ENCODE data around the gene ARFGEF2.
"Not testable (repeated sequence)": the region's sequence is repeated elsewhere in the genome, so short reads cannot be mapped to it uniquely, and the experiment has no call there.

ARFGEF2 gene

DNA sequence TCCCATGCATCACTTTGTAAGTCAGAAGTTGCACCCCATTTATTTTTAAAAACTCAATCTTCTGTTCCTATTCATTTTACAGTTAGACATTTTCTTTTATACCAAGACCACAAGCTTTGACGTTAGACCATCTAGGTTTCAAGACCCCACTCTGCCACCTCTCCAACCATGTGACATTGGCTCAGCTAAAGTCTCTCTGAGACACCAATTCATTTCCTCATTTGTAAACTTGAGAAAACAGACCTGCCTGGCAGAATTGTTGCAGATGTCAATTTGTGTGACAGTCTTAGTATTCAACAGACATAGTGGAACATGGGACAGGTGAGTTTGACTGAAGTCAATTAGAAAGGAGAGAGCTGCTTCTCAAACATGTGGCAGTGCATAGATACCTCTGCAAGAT, 69.0 kb downstream of the ARFGEF2 start:
- DNase-seq (ENCODE audit: low read depth in 2 of 2, low spot score in 1 of 2), result no peak

DNA sequence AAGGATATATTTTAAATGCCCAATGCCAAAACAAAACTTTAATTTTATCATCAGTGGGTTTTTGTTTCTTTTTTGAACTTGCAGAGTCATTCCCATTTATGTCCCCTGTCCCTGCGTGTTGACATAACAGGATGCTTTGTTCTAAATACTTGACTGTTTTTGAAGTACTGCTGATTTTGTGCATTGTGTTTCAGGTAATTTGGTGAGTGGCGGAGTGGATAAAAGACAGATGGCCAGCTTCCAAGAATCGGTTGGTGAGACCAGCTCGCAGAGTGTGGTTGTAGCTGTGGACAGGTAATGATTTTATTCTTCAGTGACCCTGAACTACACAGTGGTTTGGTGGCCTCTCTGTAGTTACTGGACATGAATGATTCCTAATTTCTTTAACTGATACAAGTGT, 74.1 kb downstream of the ARFGEF2 start:
- no peak for DNase-seq (ENCODE audit: low read depth in 2 of 2, low spot score in 1 of 2)

DNA sequence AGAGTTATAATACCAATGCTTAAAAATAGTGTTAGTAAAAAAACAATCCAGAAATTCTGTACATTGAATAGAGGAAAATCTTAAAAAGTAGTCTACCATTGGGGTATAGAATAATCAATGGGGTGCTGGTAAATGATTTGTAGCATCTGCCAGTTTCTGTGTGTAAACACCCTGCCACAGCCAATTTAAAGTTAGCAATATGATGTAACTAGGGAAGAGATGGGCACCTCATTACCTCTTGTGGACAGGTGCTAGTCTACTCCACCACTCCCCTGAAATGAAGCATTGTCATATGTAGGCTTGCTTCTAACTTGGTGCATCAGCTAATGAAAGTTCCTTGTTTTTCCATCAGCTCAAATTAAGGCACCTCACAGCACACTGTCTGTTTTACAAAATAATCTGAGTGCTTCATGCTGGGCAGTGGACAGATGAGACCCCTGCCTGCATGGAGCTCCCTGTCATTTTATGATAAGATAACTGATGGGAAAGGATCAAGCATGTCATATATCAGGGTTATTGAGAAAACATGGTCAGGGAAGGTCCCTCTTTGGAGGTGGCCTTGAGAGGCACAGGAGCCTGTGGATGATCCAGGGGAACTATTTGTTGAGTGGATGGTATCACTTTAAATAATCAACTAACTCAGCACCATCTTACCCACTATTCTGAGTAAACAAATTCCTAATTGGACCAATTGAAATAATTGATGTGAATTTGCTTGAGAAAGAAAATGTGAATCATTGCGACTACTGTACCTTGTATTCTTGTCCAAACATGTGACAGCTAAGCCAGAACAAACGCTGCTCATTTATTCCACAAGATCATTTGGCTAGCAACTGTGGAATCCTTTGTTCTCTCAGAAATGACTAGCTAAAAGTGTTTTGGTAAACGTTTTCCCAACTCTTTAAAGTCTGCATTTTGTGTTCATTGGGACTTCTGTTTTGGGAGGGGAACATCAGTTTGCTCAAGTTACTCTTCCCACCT, 78.7 kb downstream of the ARFGEF2 start:
- no peak for DNase-seq (ENCODE audit: low read depth in 2 of 2, low spot score in 1 of 2)

DNA sequence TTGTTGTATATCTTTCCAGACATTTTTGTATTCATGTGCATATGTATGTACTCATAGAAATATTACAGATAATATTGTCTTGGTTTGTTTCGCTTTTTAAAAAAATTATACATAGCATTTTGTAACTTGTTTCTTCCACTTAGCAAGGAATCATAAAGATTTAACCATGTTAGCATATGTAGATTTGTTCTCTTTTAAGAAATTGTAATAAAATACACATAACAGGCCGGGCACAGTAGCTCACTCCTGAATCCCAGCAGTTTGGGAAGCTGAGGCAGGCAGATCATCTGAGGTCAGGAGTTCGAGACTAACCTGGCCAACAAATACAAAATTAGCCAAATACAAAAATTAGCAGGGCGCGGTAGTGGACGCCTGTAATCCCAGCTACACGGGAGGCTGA, 80.2 kb downstream of the ARFGEF2 start:
- no peak for DNase-seq (ENCODE audit: low read depth in 2 of 2, low spot score in 1 of 2)

DNA sequence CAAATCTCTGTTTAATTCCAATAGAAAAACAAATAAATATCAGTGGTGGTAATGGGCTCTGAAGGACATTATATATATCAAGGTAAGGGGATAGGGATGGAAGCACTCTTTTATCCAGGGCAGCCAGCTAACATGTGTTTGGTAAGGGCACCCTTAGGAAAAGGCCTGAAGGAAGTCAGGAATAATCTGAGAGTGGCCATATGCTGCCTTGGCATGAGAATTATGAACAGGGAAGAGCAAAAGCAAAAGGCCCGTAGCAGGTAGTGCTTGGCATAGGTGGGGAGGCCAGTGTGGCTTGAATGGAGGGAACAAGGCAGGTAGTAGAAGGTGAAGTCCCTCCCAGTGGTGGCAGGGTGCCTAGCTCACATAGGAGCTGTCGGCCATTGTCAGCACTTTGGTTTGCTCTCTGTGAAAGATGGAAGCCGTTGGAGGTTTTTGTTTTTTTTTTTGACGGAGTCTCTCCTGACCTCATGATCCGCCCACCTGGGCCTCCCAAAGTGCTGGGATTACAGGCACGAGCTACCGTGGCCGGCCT, 85.0 kb downstream of the ARFGEF2 start:
- DNase-seq (ENCODE audit: low read depth in 2 of 2, low spot score in 1 of 2), result no peak

GRCh38 chr20:49009899-49010631, 88.6 kb downstream of the ARFGEF2 start:
- no peak for DNase-seq (ENCODE audit: low read depth in 2 of 2, low spot score in 1 of 2)

GRCh38 chr20:49024220-49024619, 102.7 kb downstream of the ARFGEF2 start:
- no peak for DNase-seq (ENCODE audit: low read depth in 2 of 2, low spot score in 1 of 2)

DNA sequence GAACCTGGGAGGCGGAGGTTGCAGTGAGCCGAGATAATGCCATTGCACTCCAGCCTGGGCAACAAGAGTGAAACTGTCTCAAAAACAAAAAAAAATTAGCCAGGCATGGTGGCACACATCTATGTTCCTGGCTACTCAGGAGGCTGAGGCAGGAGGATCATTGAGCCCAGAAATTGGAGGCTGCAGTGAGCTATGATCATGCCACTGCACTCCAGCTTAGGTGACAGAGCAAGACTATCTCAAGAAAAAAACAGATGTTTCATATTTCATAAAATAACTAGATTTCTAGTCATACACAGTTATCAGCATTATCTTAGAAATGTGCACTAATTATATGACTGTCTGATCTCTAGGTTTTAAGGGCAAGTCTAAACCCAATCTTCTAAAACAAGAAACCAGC, 106.7 kb downstream of the ARFGEF2 start:
- not testable (repeated sequence) for DNase-seq (ENCODE audit: low read depth in 2 of 2, low spot score in 1 of 2)

- DNase-seq (ENCODE audit: low read depth in 2 of 2, low spot score in 1 of 2), result no peak
Observed at GRCh38 chr20:49028684-49029083, 107.2 kb downstream of the ARFGEF2 start.

DNA sequence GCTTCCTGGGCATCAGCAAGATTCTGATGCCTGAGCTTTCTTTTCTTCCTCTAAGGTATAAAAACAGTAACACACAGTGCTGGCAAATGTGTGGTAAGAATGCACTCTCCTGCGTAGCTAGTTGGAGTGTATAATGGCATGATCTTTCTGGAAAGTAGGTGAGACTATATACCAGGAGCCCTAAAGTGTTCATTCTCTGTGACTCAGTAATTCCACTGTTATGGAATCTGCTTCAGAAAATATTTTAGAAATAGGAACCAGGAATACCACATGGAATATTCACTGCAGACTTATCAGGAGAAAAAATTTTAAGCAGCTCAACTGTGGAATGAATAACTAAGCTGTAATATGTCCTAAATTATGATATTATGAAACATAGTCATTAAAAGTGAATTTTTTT, 107.7 kb downstream of the ARFGEF2 start:
- no peak for DNase-seq (ENCODE audit: low read depth in 2 of 2, low spot score in 1 of 2)

DNA sequence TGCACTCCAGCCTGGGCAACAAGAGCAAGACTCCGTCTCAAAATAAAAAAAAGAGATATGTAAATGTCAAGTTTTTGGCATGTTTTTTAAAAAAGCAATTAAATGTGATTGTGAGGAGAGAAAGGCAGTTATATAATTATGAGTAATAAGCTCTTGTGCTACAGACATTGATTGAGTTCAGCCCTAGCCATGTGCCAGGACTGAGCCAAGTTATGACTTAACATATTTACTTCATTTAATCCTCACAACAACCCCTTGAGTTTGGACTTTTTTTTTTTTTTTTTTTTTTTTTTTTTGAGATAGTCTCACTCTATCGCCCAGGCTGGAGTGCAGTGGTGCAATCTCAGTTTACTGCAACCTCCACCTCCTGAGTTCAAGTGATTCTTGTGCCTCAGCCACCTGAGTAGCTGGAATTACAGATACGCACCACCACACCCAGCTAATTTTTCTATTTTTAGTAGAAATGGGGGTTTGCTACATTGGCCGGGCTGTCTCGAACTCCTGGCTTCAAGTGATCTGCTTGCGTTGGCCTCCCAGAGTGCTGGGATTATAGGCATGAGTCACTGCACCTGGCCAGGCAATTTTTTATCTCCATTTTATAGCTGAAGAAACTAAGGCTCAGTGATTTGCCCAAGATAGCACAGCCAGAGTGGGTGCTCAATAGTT, 109.6 kb downstream of the ARFGEF2 start:
- DNase-seq (ENCODE audit: low read depth in 2 of 2, low spot score in 1 of 2), result no peak

DNA sequence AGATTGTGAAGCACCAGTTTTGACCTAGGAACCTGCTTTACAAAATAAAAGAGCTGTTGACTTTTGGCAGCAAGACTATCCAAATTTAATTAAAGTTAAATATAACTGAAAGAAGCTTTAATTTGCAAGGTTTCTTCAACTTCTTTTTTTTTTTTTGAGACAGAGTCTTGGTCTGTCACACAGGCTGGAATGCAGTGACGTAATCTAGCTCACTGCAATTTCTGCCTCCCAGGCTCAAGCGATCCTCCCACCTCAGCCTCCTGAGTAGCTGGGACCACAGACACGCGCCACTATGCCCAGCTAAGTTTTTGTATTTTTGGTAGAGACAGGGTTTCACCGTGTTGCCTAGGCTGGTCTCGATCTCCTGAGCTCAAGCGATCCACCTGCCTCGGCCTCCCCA, 110.9 kb downstream of the ARFGEF2 start:
- no peak for DNase-seq (ENCODE audit: low read depth in 2 of 2, low spot score in 1 of 2)

- no peak for DNase-seq (ENCODE audit: low read depth in 2 of 2, low spot score in 1 of 2)
Observed at GRCh38 chr20:49034070-49034732, 112.7 kb downstream of the ARFGEF2 start.

DNA sequence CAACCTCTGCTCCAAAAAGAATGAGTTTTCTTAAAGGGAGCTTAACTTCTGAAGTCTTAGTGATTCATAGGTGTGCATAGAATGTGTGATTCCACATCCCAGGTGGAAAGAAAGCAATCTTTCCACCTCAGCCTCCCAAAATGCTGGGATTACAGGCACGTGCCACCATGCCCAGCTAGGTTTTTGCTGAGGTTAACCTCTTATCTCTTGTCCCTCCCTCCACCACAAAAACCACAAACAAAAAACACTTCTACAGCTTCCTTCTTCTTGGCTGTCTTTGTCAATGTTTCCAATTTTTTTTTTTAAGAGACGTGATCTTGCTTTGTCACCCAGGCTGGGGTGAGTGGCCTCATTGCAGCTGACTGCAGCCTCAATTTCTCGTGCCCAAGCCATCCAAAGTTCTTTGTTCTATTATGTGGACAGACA, 116.5 kb downstream of the ARFGEF2 start:
- DNase-seq (ENCODE audit: low read depth in 2 of 2, low spot score in 1 of 2), result no peak

GRCh38 chr20:49039854-49040253, 118.3 kb downstream of the ARFGEF2 start:
- DNase-seq (ENCODE audit: low read depth in 2 of 2, low spot score in 1 of 2), result no peak

GRCh38 chr20:49043000-49043399, 121.5 kb downstream of the ARFGEF2 start:
- DNase-seq (ENCODE audit: low read depth in 2 of 2, low spot score in 1 of 2), result no peak

DNA sequence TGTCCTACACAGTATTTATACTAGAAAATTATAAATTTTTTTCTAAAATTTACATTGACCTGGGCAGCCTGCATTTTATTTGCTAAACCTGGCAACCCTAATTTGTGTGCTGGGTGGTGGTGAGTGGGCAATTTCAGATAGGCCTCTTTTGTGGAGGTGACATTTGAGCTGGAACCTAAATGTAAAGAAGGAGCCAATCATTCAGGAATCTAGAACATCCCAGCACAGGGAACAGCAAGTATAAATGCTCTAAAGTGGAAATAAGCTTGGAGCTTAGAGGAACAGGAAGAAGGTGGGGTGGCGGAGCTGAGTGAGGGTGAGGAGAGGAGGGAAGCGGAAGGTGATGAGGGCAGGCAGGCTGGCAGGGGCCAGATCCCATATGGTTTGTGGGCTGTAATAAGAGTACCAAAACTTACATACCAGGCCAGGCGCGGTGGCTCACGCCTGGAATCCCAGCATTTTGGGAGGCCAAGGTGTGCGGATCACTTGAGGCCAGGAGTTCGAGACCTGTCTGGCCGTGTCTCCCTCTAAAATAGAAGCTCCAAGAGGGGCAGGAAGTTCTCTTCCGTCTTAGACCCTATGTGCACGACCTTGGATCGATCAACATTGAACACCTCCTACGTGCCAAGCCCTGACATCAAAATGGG, 124.1 kb downstream of the ARFGEF2 start:
- peak in 1 of 2 donors; percentile 5 for DNase-seq (ENCODE audit: low read depth in 2 of 2, low spot score in 1 of 2)

GRCh38 chr20:49046087-49046900, 124.8 kb downstream of the ARFGEF2 start, which contains the start of gene CSE1L:
Gene CSE1L, plus strand, starts transcription at chr20:49046312. Its CDS starts 12,152 bp downstream, at chr20:49058464.
- peak; percentile 90 for DNase-seq (ENCODE audit: low read depth in 2 of 2, low spot score in 1 of 2)

DNA sequence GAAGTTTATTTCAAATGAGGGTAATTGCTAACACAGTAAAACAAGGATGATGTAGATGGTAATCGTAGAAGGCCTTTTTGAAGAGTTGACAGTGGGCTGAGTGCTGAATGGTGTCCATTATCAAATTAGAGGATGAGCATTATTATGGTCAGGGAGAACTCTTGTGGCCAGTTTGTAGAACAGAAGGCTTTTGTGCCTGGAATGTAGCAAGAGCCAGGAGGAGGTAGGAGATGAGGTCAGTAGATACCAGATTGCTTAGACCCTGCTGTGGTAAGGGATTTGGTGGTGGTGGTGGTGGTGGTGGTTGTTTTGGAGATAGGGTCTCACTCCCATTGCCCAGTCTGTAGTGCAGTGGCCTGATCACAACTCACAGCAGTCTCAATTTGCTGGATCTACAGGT, 130.8 kb downstream of the ARFGEF2 start:
- no peak for DNase-seq (ENCODE audit: low read depth in 2 of 2, low spot score in 1 of 2)

Data from stimulated activated CD8-positive, alpha-beta memory T cell treated with anti-CD3 and anti-CD28 coated beads, Interleukin-4, amount 100 ng/mL, for 1 hour (primary cell).